Activated T-cell treated with anti-CD3 and anti-CD28 coated beads, Interleukin-2, amount 50 U/mL, for 1 hour (primary cell): Measurements from ENCODE around the gene CD300LG.

ENCODE experiments used
- DNase-seq: peaks from one replicate; pipeline ENCODE4 v3.0.0-alpha.2; 2020

Gene CD300LG

GRCh38 chr17:43909537-43910231 is 62.7 kb downstream of the CD300LG start:
- DNase-seq = no peak

- no peak for DNase-seq
Observed at GRCh38 chr17:43911904-43912303, 64.9 kb downstream of the CD300LG start.

GRCh38 chr17:43912635-43913304 is 65.8 kb downstream of the CD300LG start:
- no peak for DNase-seq
